Measurements from ENCODE around the gene IVD.

DNA sequence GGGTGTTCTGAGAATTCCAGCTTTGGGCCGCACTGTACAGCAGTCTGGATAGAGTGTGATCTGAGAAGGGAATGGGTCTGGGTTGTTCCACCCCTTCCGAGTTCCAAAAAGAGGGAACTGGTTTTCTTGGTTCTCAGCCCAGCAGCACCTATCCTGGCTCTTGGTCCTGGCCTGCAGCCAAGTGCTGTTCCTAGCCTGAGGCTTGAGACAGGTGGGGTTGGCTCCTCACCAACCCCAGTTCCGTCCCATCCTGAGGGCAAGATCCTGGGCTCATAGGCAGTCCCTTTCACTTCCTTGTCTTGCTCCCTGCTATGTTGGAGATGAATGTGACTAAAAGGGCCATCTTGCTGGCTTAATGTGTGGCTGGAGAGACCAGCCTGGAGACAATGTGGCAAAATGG lies 15.2 kb downstream of the IVD start:
- TF ChIP-seq, protein P1, sequence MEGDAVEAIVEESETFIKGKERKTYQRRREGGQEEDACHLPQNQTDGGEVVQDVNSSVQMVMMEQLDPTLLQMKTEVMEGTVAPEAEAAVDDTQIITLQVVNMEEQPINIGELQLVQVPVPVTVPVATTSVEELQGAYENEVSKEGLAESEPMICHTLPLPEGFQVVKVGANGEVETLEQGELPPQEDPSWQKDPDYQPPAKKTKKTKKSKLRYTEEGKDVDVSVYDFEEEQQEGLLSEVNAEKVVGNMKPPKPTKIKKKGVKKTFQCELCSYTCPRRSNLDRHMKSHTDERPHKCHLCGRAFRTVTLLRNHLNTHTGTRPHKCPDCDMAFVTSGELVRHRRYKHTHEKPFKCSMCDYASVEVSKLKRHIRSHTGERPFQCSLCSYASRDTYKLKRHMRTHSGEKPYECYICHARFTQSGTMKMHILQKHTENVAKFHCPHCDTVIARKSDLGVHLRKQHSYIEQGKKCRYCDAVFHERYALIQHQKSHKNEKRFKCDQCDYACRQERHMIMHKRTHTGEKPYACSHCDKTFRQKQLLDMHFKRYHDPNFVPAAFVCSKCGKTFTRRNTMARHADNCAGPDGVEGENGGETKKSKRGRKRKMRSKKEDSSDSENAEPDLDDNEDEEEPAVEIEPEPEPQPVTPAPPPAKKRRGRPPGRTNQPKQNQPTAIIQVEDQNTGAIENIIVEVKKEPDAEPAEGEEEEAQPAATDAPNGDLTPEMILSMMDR (IDR thresholded peaks at IDR 0.05; ENCODE audit: low read depth, low read length, poor library complexity, severe bottlenecking), result no peak
- no peak for TF ChIP-seq EZH2phosphoT487 (IDR thresholded peaks at IDR 0.05; ENCODE audit: borderline replicate concordance, low read length)

All from DOHH2 (cell line).